ENCODE data around the gene LSAMP. TPM values are rescaled to one million over a fixed set of nuclear protein-coding genes. Genes with fewer than 3 reads are reported as not detected.

Gene LSAMP
- total RNA-seq, 1 experiment from 2014 or later = 5.7 TPM

GRCh38 chr3:116188231-116188785 lies 257.0 kb downstream of the LSAMP start (continued):
- TF ChIP-seq ZNF532 (CRISPR knock-in tag; IDR thresholded peaks at IDR 0.05; ENCODE audit: borderline replicate concordance) (no peak), PRDM15 (CRISPR knock-in tag; IDR thresholded peaks at IDR 0.05) (no peak), CTCF (IDR thresholded peaks at IDR 0.05) (no peak)

- Mint-ChIP-seq H3K4me1 (peaks cover 5% of the 10 kb centered on the region), H3K36me3 (no peaks in the 10 kb centered on the region), H3K9me3 (peaks cover 5% of the 10 kb centered on the region), H3K4me3 (no peak overlapping the region), H3K27me3 (ENCODE audit: low read depth) (no peaks in the 10 kb centered on the region; the same call in 1 of the 2 replicates), H3K27ac (no peak overlapping the region)
- CTCF ChIA-PET = no interaction called here
- DNase-seq (ENCODE audit: low spot score) = no peak
- POLR2A ChIA-PET = no interaction called here
- ATAC-seq = no peak
- TF ChIP-seq RORB (CRISPR knock-in tag; IDR thresholded peaks at IDR 0.05) (no peak), NFE2L1 (CRISPR knock-in tag; IDR thresholded peaks at IDR 0.05) (no peak), ZNF671 (CRISPR knock-in tag; IDR thresholded peaks at IDR 0.05) (no peak), ZNF423 (CRISPR knock-in tag; IDR thresholded peaks at IDR 0.05) (no peak), AFF4 (CRISPR knock-in tag; IDR thresholded peaks at IDR 0.05; ENCODE audit: borderline replicate concordance) (no peak), CREM (CRISPR knock-in tag; IDR thresholded peaks at IDR 0.05) (no peak), AR (CRISPR knock-in tag; IDR thresholded peaks at IDR 0.05) (no peak), CTCF (IDR thresholded peaks at IDR 0.05) (no peak), SMAD4 (CRISPR knock-in tag; IDR thresholded peaks at IDR 0.05) (no peak)
Observed at GRCh38 chr3:116186049-116186448, 259.2 kb downstream of the LSAMP start.
